Esophagus muscularis mucosa (tissue), 4 donors: ENCODE measurements around the gene SPSB4.

Experiments used
- CTCF ChIP-seq, 3 experiments: fragments of 200-600 bp in 2 of 3; fragments of 450-650 bp in 1 of 3; sonication (generic) in 2 of 3; IDR thresholded peaks; one replicate each; pipeline ENCODE4 v1.5.1; 2017 to 2019; ENCODE audit warnings: antibody characterized with exemption in 3 of 3, mild to moderate bottlenecking in 2 of 3, moderate library complexity in 1 of 3
- EP300 ChIP-seq: sonication (generic); formaldehyde crosslinking; IDR thresholded peaks from one replicate; pipeline ENCODE4 v1.6.1; 2017; ENCODE audit warnings: antibody characterized with exemption
- POLR2A ChIP-seq: fragments of 450-650 bp; IDR thresholded peaks from one replicate; pipeline ENCODE4 v1.6.1; 2017; ENCODE audit warnings: antibody characterized with exemption, moderate library complexity, mild to moderate bottlenecking, low read depth
- POLR2AphosphoS5 ChIP-seq, 2 donors: sonication (generic); formaldehyde crosslinking; IDR thresholded peaks; one replicate each; pipeline ENCODE4 v1.6.1; 2017; ENCODE audit warnings: antibody characterized with exemption in 2 of 2

- no peak for TF ChIP-seq CTCF (IDR thresholded peaks at IDR 0.05)
- TF ChIP-seq POLR2A, result no peak
- no peak for TF ChIP-seq POLR2AphosphoS5 (IDR thresholded peaks at IDR 0.05)
- no peak for TF ChIP-seq EP300
These were observed 25.1 kb downstream of the SPSB4 start for GRCh38 chr3:141076036-141076773.
